ENCODE results near the gene UMAD1.

DNA sequence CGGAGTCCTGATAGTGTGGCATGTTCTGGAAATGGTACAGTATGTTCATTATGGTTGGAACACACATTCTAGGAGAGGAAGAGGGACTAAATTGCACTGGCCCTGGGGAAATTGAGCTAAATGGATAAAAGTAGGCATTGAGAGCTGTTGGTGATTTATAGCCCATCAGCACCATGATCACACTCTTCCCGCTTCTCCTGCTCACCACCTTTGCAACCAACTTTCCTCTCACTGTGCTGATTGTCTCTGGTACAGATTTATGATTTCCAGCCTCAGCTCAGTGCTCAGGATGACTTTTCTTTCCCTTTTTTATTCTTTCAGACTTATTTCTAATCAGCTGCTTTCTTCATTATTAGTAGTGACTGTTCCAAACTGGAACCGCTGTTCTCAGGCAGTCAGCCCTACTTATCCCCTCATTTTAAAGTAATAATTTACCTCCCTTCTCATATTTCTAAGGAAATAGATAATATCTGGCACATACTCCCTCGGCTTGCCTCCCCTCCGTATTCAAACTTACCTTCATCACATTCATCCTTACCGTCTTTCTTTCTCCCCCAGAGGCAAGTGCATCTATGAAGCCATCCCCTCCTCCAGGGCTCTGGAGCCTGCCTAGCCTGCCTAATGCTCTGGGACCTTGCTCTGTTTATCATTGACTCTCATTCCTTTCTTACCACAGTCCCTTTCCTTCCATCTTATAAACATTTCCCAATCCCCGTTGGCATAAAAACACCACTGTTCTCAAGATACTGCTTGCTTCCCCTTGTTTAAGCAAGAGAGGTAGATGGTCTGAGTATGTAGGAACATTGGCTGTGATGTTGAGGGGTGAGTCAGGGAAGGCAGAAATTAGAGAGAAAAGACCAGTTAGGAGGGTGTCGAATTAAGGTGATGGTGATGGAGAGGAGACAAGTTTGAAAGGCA is 129.4 kb downstream of the UMAD1 start:
- TF ChIP-seq, protein P1, sequence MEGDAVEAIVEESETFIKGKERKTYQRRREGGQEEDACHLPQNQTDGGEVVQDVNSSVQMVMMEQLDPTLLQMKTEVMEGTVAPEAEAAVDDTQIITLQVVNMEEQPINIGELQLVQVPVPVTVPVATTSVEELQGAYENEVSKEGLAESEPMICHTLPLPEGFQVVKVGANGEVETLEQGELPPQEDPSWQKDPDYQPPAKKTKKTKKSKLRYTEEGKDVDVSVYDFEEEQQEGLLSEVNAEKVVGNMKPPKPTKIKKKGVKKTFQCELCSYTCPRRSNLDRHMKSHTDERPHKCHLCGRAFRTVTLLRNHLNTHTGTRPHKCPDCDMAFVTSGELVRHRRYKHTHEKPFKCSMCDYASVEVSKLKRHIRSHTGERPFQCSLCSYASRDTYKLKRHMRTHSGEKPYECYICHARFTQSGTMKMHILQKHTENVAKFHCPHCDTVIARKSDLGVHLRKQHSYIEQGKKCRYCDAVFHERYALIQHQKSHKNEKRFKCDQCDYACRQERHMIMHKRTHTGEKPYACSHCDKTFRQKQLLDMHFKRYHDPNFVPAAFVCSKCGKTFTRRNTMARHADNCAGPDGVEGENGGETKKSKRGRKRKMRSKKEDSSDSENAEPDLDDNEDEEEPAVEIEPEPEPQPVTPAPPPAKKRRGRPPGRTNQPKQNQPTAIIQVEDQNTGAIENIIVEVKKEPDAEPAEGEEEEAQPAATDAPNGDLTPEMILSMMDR (IDR thresholded peaks at IDR 0.05 in 8 of 11, conservative IDR thresholded peaks at IDR 0.05 in 3 of 11) = no peak
- no peak for TF ChIP-seq POLR2AphosphoS5 (IDR thresholded peaks at IDR 0.05)
- no peak for TF ChIP-seq POLR2A (IDR thresholded peaks at IDR 0.05)
